Measurements from ENCODE around the gene PRRT1B.

The PRRT1B gene

DNA sequence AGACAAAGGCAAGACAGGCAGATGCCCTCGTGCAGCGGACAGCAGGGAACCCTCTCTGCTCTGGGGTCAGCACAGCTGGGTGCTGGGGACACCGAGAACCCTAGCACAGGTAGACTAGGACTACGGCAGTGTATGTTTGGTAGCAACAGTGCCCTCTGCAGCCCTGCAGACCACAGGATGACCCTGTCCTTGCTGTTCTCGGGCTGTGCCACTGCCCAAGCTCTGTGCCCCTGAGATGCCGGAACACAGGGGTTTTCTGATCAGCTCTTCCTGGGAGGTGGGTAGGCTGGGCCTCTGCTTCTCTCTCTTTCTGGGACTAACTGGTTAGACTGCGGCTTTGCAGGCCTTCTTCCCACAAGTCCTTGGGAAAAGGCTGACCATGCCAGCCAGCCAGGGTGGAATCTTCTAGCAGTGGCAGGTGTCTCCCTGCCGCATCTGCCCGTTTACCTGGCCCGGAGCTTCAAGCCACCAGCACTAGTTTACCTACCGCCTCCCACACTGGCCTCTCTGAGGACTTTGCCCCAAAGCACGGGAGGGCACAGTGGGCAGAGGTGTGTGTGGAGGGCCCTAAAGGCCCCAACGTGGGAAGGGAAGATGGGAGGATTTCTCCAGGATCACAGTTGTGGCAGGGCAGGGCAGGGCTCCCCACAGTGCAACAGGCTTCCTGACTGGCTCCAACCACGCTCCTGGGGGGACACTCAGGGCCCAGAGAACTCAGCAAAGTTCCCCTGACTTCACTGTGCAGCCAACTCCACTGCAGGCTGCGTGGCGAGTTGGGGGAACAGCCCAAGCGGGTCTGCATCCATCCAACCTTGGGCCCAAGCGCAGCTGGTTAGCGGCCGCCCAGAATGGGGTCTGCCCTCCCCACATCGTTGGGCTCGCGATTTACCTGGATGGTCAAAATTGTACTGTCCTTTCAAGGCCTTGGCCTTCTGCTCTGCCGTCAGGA lies 15.5 kb upstream of the PRRT1B start:
- H3K18ac ChIP-seq (ENCODE audit: low read length), result no peak overlapping the region
- no peak for DNase-seq
- H3K4ac ChIP-seq (ENCODE audit: low read depth, low read length), result no peak overlapping the region
- H3K27ac ChIP-seq (ENCODE audit: low read depth, low read length), result no peak overlapping the region
- no peak overlapping the region for H2BK120ac ChIP-seq (ENCODE audit: low read depth, low read length)
- peaks cover 5% of the 10 kb centered on the region for H3K79me2 ChIP-seq (ENCODE audit: control insufficient read depth, insufficient read depth, low read length)
- peaks cover 5% of the 10 kb centered on the region for H3K4me1 ChIP-seq (ENCODE audit: control insufficient read depth, low read depth, low read length)
- H3K56ac ChIP-seq (ENCODE audit: low read length), result peak overlapping the region; percentile 94
- H4K8ac ChIP-seq (ENCODE audit: low read depth, low read length), result no peak overlapping the region
- H2BK5ac ChIP-seq (ENCODE audit: low read length), result no peak overlapping the region
- H3K79me1 ChIP-seq (ENCODE audit: low read length), result peaks cover 10% of the 10 kb centered on the region
- H3K4me3 ChIP-seq (ENCODE audit: low read length), result peak overlapping the region; percentile 75
- whole genome bisulfite sequencing (ENCODE audit: extremely low coverage, insufficient coverage, low lambda C conversion rate), result no CpG with 5 or more reads among the region's 24 CpGs
- H2AK5ac ChIP-seq (ENCODE audit: low read length), result no peak overlapping the region
- peak overlapping the region; percentile 98 for H3K9ac ChIP-seq (ENCODE audit: low read length)
- H2BK15ac ChIP-seq (replicated peaks; ENCODE audit: low read depth), result no peak overlapping the region
- peak overlapping the region; percentile 98 for H3K4me2 ChIP-seq (ENCODE audit: low read length)
- H3K36me3 ChIP-seq (ENCODE audit: control insufficient read depth, insufficient read depth, low read length), result peaks cover 10% of the 10 kb centered on the region
- H3K23ac ChIP-seq (ENCODE audit: low read length), result peak overlapping the region; percentile 24
- H4K5ac ChIP-seq (ENCODE audit: low read length), result no peak overlapping the region
- H3K27me3 ChIP-seq (ENCODE audit: insufficient read depth, low read length, poor library complexity), result no peaks in the 10 kb centered on the region

DNA sequence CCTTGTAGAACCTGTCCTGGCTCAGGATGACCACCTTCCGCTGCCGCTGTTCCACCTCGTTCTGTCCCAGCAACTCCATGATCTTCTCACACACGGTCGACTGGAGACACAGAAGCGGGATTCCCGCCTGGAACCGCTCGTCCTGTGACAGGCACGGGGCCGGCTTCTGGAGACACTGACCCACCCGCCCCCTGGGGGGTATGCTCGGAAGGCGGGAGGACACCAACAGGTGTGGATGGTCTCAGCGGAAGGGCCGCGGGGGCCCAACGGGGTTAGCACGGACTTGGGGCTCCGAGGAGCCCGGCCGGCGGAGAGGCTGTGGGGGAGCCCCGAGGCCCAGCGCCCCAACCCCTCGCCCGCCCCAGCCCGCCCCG lies 14.8 kb upstream of the PRRT1B start:
- Histone ChIP-seq H3K56ac (ENCODE audit: low read length) (peak overlapping the region; percentile 94), H3K27me3 (ENCODE audit: insufficient read depth, low read length, poor library complexity) (no peaks in the 10 kb centered on the region), H2BK5ac (ENCODE audit: low read length) (no peak overlapping the region), H2AK5ac (ENCODE audit: low read length) (no peak overlapping the region), H3K36me3 (ENCODE audit: control insufficient read depth, insufficient read depth, low read length) (peaks cover 10% of the 10 kb centered on the region), H2BK15ac (replicated peaks; ENCODE audit: low read depth) (no peak overlapping the region), H3K79me1 (ENCODE audit: low read length) (peaks cover 10% of the 10 kb centered on the region), H4K5ac (ENCODE audit: low read length) (no peak overlapping the region), H3K23ac (ENCODE audit: low read length) (no peak overlapping the region), H3K4me3 (ENCODE audit: low read length) (peak overlapping the region; percentile 75), H3K79me2 (ENCODE audit: control insufficient read depth, insufficient read depth, low read length) (peaks cover 5% of the 10 kb centered on the region), H2BK120ac (ENCODE audit: low read depth, low read length) (peak overlapping the region; percentile 66), H3K4me2 (ENCODE audit: low read length) (peak overlapping the region; percentile 98), H4K8ac (ENCODE audit: low read depth, low read length) (peak overlapping the region; percentile 88), H3K4me1 (ENCODE audit: control insufficient read depth, low read depth, low read length) (peaks cover 5% of the 10 kb centered on the region), H3K4ac (ENCODE audit: low read depth, low read length) (peak overlapping the region; percentile 74), H3K9ac (ENCODE audit: low read length) (peak overlapping the region; percentile 98), H3K18ac (ENCODE audit: low read length) (peak overlapping the region; percentile 94), H3K27ac (ENCODE audit: low read depth, low read length) (peak overlapping the region; percentile 8)
- WGBS (ENCODE audit: extremely low coverage, insufficient coverage, low lambda C conversion rate), result no CpG with 5 or more reads among the region's 29 CpGs
- DNase-seq, result peak; percentile 73

DNA sequence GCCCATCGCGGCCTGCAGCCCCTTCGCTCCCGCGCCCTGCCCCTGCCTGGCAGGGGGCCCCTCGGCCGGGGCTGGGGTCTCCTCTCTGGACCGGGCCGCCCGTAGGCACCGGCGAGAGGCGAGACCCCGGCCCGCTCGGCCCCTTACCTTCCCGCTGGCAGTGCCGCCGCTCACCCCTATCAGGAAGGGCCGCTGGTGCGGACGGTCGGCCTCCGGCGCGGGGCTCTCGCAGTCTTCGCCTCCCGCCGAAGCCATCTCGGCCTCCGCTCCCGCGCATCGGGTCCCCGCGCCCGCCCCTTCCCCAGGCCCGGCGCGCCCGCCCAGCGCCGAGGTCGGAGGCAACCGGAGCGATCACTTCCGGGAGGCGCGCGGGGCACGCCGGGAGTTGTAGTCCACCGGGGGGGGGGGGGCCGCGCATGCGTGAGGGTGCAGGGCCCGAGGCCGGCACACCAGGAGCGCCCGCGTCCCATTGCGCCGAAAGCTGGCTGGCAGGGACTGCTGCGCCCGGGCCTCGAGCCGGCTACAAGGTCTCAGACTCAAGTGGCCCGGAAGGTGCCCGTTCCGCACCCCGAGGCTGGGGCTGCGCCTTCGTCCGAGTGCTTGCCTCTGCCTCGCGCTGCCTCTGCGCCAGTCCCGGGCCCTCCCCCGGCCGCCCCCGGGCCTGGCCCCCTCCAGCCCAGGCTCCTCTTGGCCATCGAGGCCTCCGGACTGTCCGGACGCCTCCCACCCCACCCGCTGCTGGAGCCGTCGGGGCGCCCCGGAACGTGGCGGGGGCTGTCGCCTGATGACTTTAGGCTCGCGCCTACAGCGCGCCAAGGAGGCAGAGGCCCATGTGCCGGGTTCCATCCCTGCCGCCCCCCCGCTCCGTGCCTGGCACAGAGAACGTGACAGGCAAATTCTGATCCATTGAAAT lies 14.1 kb upstream of the PRRT1B start, which contains the start of gene UCK1:
Gene UCK1 (minus strand): TSS at position 344 of the 913 bp plus-strand sequence. CDS start 89 bp downstream, at position 255.
- Histone ChIP-seq H3K36me3 (ENCODE audit: control insufficient read depth, insufficient read depth, low read length) (peaks cover 10% of the 10 kb centered on the region), H3K4ac (ENCODE audit: low read depth, low read length) (peak within 1 kb of the TSS; percentile 74), H3K27me3 (ENCODE audit: insufficient read depth, low read length, poor library complexity) (no peaks in the 10 kb centered on the region), H4K5ac (ENCODE audit: low read length) (no peak within 1 kb of the TSS), H2BK15ac (replicated peaks; ENCODE audit: low read depth) (no peak within 1 kb of the TSS), H2BK120ac (ENCODE audit: low read depth, low read length) (peak within 1 kb of the TSS; percentile 66), H4K8ac (ENCODE audit: low read depth, low read length) (peak within 1 kb of the TSS; percentile 98), H3K79me1 (ENCODE audit: low read length) (peaks cover 10% of the 10 kb centered on the region), H3K4me1 (ENCODE audit: control insufficient read depth, low read depth, low read length) (peaks cover 5% of the 10 kb centered on the region), H3K9ac (ENCODE audit: low read length) (peak within 1 kb of the TSS; percentile 98), H3K23ac (ENCODE audit: low read length) (peak within 1 kb of the TSS; percentile 24), H3K56ac (ENCODE audit: low read length) (peak within 1 kb of the TSS; percentile 94), H3K4me3 (ENCODE audit: low read length) (peak within 1 kb of the TSS; percentile 75), H3K79me2 (ENCODE audit: control insufficient read depth, insufficient read depth, low read length) (peaks cover 5% of the 10 kb centered on the region), H2AK5ac (ENCODE audit: low read length) (no peak within 1 kb of the TSS), H3K27ac (ENCODE audit: low read depth, low read length) (peak within 1 kb of the TSS; percentile 8), H3K18ac (ENCODE audit: low read length) (peak within 1 kb of the TSS; percentile 94), H2BK5ac (ENCODE audit: low read length) (peak within 1 kb of the TSS; percentile 59), H3K4me2 (ENCODE audit: low read length) (peak within 1 kb of the TSS; percentile 98)
- WGBS (ENCODE audit: extremely low coverage, insufficient coverage, low lambda C conversion rate), result no CpG with 5 or more reads among the region's 103 CpGs
- peak; percentile 88 for DNase-seq

DNA sequence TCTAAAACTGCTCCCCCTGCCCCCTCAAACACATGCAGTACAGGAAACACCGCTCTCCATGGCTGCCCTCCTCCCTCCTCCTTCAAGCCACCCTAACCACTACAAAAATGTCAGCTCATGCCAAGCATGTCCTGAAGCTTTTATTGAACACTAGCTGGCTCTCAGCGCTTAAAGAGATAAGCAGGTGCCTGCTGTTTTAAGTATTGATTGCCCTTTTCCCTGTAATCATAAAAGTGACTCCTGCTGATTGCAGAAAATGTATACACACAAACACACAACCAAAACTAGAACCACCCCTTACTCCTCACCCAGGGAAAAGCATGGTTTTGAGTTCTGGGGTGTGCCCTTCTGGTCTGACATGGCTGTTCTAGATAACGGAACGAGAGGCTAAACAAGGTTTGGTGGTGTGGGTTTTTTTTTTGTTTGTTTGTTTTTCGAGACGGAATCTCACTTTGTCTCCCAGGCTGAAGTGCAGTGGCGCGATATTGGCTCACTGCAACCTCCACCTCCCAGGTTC lies 10.5 kb upstream of the PRRT1B start:
- no peak overlapping the region for H4K5ac ChIP-seq (ENCODE audit: low read length)
- DNase-seq, result no peak
- no peak overlapping the region for H3K9ac ChIP-seq (ENCODE audit: low read length)
- peaks cover 7% of the 10 kb centered on the region for H3K79me1 ChIP-seq (ENCODE audit: low read length)
- no peak overlapping the region for H3K56ac ChIP-seq (ENCODE audit: low read length)
- no peak overlapping the region for H2BK120ac ChIP-seq (ENCODE audit: low read depth, low read length)
- peaks cover 5% of the 10 kb centered on the region for H3K4me1 ChIP-seq (ENCODE audit: control insufficient read depth, low read depth, low read length)
- peaks cover 5% of the 10 kb centered on the region for H3K79me2 ChIP-seq (ENCODE audit: control insufficient read depth, insufficient read depth, low read length)
- no peak overlapping the region for H2BK5ac ChIP-seq (ENCODE audit: low read length)
- H3K27ac ChIP-seq (ENCODE audit: low read depth, low read length), result no peak overlapping the region
- no peak overlapping the region for H2BK15ac ChIP-seq (replicated peaks; ENCODE audit: low read depth)
- no CpG with 5 or more reads among the region's 8 CpGs for WGBS (ENCODE audit: extremely low coverage, insufficient coverage, low lambda C conversion rate)
- no peak overlapping the region for H3K4ac ChIP-seq (ENCODE audit: low read depth, low read length)
- H2AK5ac ChIP-seq (ENCODE audit: low read length), result no peak overlapping the region
- no peak overlapping the region for H3K4me3 ChIP-seq (ENCODE audit: low read length)
- H3K36me3 ChIP-seq (ENCODE audit: control insufficient read depth, insufficient read depth, low read length), result no peaks in the 10 kb centered on the region
- H3K27me3 ChIP-seq (ENCODE audit: insufficient read depth, low read length, poor library complexity), result no peaks in the 10 kb centered on the region
- H3K4me2 ChIP-seq (ENCODE audit: low read length), result no peak overlapping the region
- no peak overlapping the region for H3K18ac ChIP-seq (ENCODE audit: low read length)
- no peak overlapping the region for H3K23ac ChIP-seq (ENCODE audit: low read length)
- H4K8ac ChIP-seq (ENCODE audit: low read depth, low read length), result no peak overlapping the region

DNA sequence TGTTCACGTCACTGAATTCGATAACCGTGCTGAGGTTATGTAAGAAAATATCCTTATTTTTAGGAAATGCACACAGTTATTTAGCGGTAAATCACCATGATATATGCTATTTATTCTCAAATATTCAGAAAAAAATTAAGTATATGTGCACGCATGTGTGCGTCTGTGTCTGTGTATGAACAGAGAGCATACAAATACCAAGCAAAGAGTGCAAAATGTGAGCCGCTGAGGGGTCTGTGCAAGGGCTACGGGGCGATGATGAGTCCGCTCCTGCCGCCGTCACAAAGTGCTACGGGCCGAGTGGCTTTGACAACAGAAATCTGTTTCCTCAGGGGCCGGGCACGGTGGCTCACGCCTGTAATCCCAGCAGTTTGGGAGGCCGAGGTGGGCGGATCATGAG lies 7.4 kb upstream of the PRRT1B start:
- H3K9ac ChIP-seq (ENCODE audit: low read length), result no peak overlapping the region
- H3K79me2 ChIP-seq (ENCODE audit: control insufficient read depth, insufficient read depth, low read length), result no peaks in the 10 kb centered on the region
- no peak overlapping the region for H3K27ac ChIP-seq (ENCODE audit: low read depth, low read length)
- no peak for DNase-seq
- H4K5ac ChIP-seq (ENCODE audit: low read length), result no peak overlapping the region
- H2BK120ac ChIP-seq (ENCODE audit: low read depth, low read length), result no peak overlapping the region
- no peak overlapping the region for H3K18ac ChIP-seq (ENCODE audit: low read length)
- WGBS (ENCODE audit: extremely low coverage, insufficient coverage, low lambda C conversion rate), result no CpG with 5 or more reads among the region's 19 CpGs
- no peak overlapping the region for H3K4ac ChIP-seq (ENCODE audit: low read depth, low read length)
- H3K79me1 ChIP-seq (ENCODE audit: low read length), result no peaks in the 10 kb centered on the region
- H3K4me2 ChIP-seq (ENCODE audit: low read length), result no peak overlapping the region
- no peak overlapping the region for H4K8ac ChIP-seq (ENCODE audit: low read depth, low read length)
- no peaks in the 10 kb centered on the region for H3K27me3 ChIP-seq (ENCODE audit: insufficient read depth, low read length, poor library complexity)
- no peaks in the 10 kb centered on the region for H3K4me1 ChIP-seq (ENCODE audit: control insufficient read depth, low read depth, low read length)
- no peak overlapping the region for H3K23ac ChIP-seq (ENCODE audit: low read length)
- no peak overlapping the region for H2BK5ac ChIP-seq (ENCODE audit: low read length)
- H3K4me3 ChIP-seq (ENCODE audit: low read length), result no peak overlapping the region
- H2AK5ac ChIP-seq (ENCODE audit: low read length), result no peak overlapping the region
- H2BK15ac ChIP-seq (replicated peaks; ENCODE audit: low read depth), result no peak overlapping the region
- H3K56ac ChIP-seq (ENCODE audit: low read length), result no peak overlapping the region
- no peaks in the 10 kb centered on the region for H3K36me3 ChIP-seq (ENCODE audit: control insufficient read depth, insufficient read depth, low read length)
